ENCODE results near the gene BPIFB6. TPM values are rescaled to one million over a fixed set of nuclear protein-coding genes. Genes with fewer than 3 reads are reported as not detected.

BPIFB6 gene
- polyA plus RNA-seq, 3 donors = not detected

DNA sequence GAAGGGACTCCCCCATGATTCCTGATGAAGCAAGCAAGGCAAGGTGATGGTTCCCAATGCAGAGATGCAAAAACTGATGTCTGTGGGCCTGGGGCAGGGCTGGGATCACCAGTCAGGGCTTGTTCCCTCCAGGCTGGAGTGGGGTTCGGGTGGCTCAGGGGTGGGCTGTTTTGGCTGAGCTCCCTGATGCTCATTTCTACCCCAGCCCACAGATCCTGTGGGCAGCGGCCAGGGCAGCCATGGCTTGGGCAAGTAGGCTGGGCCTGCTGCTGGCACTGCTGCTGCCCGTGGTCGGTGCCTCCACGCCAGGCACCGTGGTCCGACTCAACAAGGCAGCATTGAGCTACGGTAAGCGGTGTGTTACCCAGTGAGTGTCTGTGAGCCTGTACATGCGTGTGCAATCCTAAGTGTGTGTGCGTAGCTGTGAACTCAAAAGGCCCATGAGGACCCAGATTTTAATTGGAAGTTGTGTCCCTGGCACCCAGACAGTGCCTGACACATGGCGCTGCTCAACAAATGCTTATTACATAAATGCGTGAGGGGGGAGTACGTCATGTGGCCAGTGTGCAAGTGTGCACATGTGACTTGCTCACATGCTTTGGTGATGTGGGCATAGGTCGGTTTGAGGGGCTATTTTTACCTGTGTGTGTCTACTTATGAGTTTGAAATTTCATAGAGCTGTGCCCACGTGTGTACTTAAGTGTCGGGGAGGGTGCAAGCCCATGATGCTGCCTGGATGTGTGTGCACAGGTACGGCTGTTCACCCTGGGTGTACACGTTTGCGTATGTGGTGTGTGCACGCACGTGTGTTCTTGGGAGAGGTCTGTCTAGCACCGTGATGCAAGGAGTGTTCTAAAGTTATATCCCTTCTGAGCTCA lies 22.9 kb upstream of the BPIFB6 start:
- WGBS (ENCODE audit: insufficient coverage) = 92% methylated on average over 22 of the region's 23 CpGs
- TF ChIP-seq CTCF (IDR thresholded peaks at IDR 0.05) = no peak
- Mint-ChIP-seq H3K27ac (no peak overlapping the region), H3K9me3 (peaks cover 0 to 7% (median 3%) of the 10 kb centered on the region in 7 donors), H3K4me1 (no peaks in the 10 kb centered on the region), H3K4me3 (no peak overlapping the region), H3K27me3 (ENCODE audit: low read depth in 3 of 3) (peaks cover 0 to 4% (median 0%) of the 10 kb centered on the region in 3 donors), H3K36me3 (no peaks in the 10 kb centered on the region)
- Histone ChIP-seq H3K9ac (ENCODE audit: insufficient read depth, low read length, poor library complexity, severe bottlenecking) (no peak overlapping the region), H3K36me3 (replicated peaks in 1 of 2; ENCODE audit: control insufficient read depth in 1 of 2, insufficient read depth in 2 of 2, low read length in 2 of 2) (no peaks in the 10 kb centered on the region), H3K4me3 (replicated peaks in 1 of 3; ENCODE audit: low read depth in 2 of 3, low read length in 3 of 3) (no peak overlapping the region), H2AFZ (ENCODE audit: insufficient read depth, low read depth, low read length, poor library complexity, severe bottlenecking) (no peak overlapping the region), H4K20me1 (ENCODE audit: insufficient read depth, low read length) (no peaks in the 10 kb centered on the region), H3K27ac (ENCODE audit: low read depth in 1 of 2, low read length in 2 of 2) (no peak overlapping the region), H3K4me2 (replicated peaks; ENCODE audit: extremely low read depth, low read length, poor library complexity, severe bottlenecking) (no peak overlapping the region), H3K9me3 (replicated peaks in 1 of 2; ENCODE audit: control insufficient read depth in 1 of 2, insufficient read depth in 1 of 2, low read length in 2 of 2) (no peaks in the 10 kb centered on the region), H3K27me3 (ENCODE audit: control insufficient read depth in 2 of 2, insufficient read depth in 2 of 2, low read length in 2 of 2) (no peaks in the 10 kb centered on the region), H3K4me1 (ENCODE audit: control insufficient read depth in 1 of 2, insufficient read depth in 2 of 2, low read length in 2 of 2) (no peaks in the 10 kb centered on the region), H3K79me2 (ENCODE audit: insufficient read depth, low read length) (no peaks in the 10 kb centered on the region)
- DNase-seq = no peak
- intact Hi-C loops (cut with micrococcal nuclease) = no loop called here

GRCh38 chr20:33009214-33010132 lies 22.0 kb upstream of the BPIFB6 start:
- H2AFZ ChIP-seq (ENCODE audit: insufficient read depth, low read depth, low read length, poor library complexity, severe bottlenecking) = no peak overlapping the region
- no peak overlapping the region for H3K27ac Mint-ChIP-seq
- TF ChIP-seq CTCF (IDR thresholded peaks at IDR 0.05) = no peak
- no peak overlapping the region for H3K27ac ChIP-seq (ENCODE audit: low read depth in 1 of 2, low read length in 2 of 2)
- H3K4me3 ChIP-seq (replicated peaks in 1 of 3; ENCODE audit: low read depth in 2 of 3, low read length in 3 of 3) = no peak overlapping the region
- no peaks in the 10 kb centered on the region for H3K36me3 ChIP-seq (replicated peaks in 1 of 2; ENCODE audit: control insufficient read depth in 1 of 2, insufficient read depth in 2 of 2, low read length in 2 of 2)
- H3K9me3 Mint-ChIP-seq = peaks cover 0 to 7% (median 3%) of the 10 kb centered on the region in 7 donors
- H3K79me2 ChIP-seq (ENCODE audit: insufficient read depth, low read length) = no peaks in the 10 kb centered on the region
- intact Hi-C loops (cut with micrococcal nuclease) = no loop called here
- no peak overlapping the region for H3K9ac ChIP-seq (ENCODE audit: insufficient read depth, low read length, poor library complexity, severe bottlenecking)
- no peaks in the 10 kb centered on the region for H3K9me3 ChIP-seq (replicated peaks in 1 of 2; ENCODE audit: control insufficient read depth in 1 of 2, insufficient read depth in 1 of 2, low read length in 2 of 2)
- H3K4me2 ChIP-seq (replicated peaks; ENCODE audit: extremely low read depth, low read length, poor library complexity, severe bottlenecking) = no peak overlapping the region
- peaks cover 0 to 4% (median 0%) of the 10 kb centered on the region in 3 donors for H3K27me3 Mint-ChIP-seq (ENCODE audit: low read depth in 3 of 3)
- no peaks in the 10 kb centered on the region for H4K20me1 ChIP-seq (ENCODE audit: insufficient read depth, low read length)
- no peak overlapping the region for H3K4me3 Mint-ChIP-seq
- no peaks in the 10 kb centered on the region for H3K27me3 ChIP-seq (ENCODE audit: control insufficient read depth in 2 of 2, insufficient read depth in 2 of 2, low read length in 2 of 2)
- no peaks in the 10 kb centered on the region for H3K36me3 Mint-ChIP-seq
- no peaks in the 10 kb centered on the region for H3K4me1 Mint-ChIP-seq
- H3K4me1 ChIP-seq (ENCODE audit: control insufficient read depth in 1 of 2, insufficient read depth in 2 of 2, low read length in 2 of 2) = no peaks in the 10 kb centered on the region
- no peak for DNase-seq
- 90% methylated on average over 15 of the region's 19 CpGs for WGBS (ENCODE audit: insufficient coverage)

Data from CD14-positive monocyte (primary cell).